Hepatocyte (in vitro differentiated cells): ENCODE data around the gene IFNGR2.
"Not testable (repeated sequence)": the region's sequence is repeated elsewhere in the genome, so short reads cannot be mapped to it uniquely, and the experiment has no call there.

Experiments
- CTCF ChIP-seq: fragments of 200-600 bp; sonication (generic); IDR thresholded peaks from 2 replicates; pipeline ENCODE4 v1.5.1; 2016; ENCODE audit warnings: antibody characterized with exemption, mild to moderate bottlenecking; ENCODE audit not compliant: poor library complexity
- EZH2 ChIP-seq: fragments of 200-600 bp; sonication (generic); IDR thresholded peaks from 2 replicates; pipeline ENCODE4 v1.6.1; 2016; ENCODE audit warnings: antibody characterized with exemption, mild to moderate bottlenecking, borderline replicate concordance
- EZH2phosphoT487 ChIP-seq: fragments of 200-600 bp; sonication (generic); IDR thresholded peaks from one replicate; pipeline ENCODE4 v1.6.1; 2018; ENCODE audit warnings: antibody characterized with exemption, mild to moderate bottlenecking, low read depth, moderate library complexity; ENCODE audit not compliant: unreplicated experiment, severe bottlenecking

GRCh38 chr21:33363911-33364609, 39.2 kb upstream of the IFNGR2 start:
- not testable (repeated sequence) for TF ChIP-seq CTCF, EZH2, EZH2phosphoT487
